ENCODE measurements around the gene RPS3.
"Not testable (repeated sequence)": the region's sequence is repeated elsewhere in the genome, so short reads cannot be mapped to it uniquely, and the experiment has no call there.

RPS3 gene

DNA sequence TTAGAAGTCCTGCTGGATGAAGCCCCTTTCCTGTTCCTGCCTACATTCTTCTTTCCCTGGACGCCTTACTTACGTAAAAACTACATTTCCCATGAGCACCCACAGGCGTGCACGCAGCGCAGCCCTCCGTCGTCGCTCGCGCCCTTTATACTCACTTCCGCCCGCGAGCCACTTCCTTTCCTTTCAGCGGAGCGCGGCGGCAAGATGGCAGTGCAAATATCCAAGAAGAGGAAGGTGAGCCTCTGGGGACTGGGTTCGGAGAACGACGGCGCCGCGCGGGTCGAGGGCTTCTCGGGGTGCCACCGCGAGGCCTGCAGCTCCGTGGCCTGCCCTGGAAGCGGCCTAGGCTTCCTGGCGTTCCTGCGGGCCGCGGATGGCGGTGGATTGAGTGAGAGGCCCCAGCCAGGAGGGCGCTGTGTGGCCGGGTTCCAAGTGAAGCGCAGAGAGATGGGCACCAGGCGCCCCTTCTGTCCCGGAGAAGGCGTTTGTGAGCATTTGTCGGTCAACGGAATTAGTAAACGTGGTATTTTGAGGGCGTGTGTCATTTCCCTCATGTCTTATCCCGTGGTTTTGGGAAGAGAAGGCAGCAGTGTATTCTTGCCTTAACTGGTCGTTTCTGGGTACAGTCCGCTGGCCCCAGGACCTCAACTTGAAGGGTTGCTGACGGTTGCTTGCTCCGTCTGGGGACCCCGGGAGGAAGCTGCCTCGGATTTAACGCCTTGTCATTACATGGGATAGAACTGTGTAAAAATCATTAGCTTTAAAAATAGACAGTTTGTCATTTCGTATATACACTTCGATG lies at the start of gene RPS3:
RPS3 (plus strand) TSS at position 175 of the 802 bp plus-strand sequence; CDS start at position 205, 30 bp downstream.
- DNase-seq, result peak; percentile 99

DNA sequence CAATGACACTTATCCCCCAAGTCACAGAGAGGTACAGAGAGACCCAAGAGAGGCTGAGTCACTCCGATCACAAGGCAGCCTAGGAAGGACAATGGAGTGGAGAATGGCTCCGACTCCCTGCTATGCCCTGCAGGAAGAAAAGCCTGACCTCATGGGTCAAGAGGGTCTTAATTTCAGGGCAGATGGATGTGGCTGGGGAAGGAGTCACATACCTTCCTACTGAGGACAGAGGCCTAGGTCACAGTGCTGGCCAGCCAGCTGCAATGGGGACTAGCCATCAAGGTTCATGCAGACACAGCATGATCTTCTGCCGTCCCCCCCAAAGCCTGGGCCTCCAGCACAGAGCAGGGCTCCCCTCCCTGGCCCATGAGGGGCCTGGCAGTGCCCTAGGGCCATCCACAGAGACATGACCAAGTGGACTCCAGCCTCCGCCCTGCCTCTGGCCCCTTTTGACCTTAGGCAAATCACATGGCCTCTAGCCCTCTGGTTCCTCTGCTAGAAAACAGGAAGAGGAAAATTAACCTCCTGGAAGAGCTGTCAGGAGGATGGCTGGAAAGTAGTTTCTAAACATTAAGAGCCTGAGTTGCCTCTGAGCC lies 49.7 kb upstream of the RPS3 start:
- DNase-seq, result peak; percentile 87

- DNase-seq, result no peak
Measured at GRCh38 chr11:75350122-75350742, 49.1 kb upstream of the RPS3 start.

- peak; percentile 84 for DNase-seq
Measured at GRCh38 chr11:75350743-75351540, 48.4 kb upstream of the RPS3 start.

DNA sequence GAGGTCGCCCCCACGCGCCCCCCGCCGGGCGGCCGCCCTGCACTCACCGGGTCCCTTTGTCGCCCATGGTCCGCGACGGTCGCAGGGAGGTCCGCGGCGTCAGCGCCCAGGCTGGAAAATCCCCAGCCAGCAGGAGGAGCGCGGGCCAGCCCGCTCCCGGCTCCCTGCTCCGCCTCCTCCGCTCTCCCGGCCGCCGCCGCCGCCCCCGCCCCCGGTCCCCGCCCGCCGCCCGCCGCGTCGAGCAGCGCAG lies 47.9 kb upstream of the RPS3 start, which contains the start of gene ARRB1:
ARRB1 (minus strand) TSS at position 121 of the 250 bp plus-strand sequence; CDS start at position 67, 54 bp downstream.
- DNase-seq, result no peak

- peak; percentile 95 for DNase-seq
Measured at GRCh38 chr11:75351791-75352587, 47.3 kb upstream of the RPS3 start.

- DNase-seq, result peak; percentile 71
Measured at GRCh38 chr11:75352588-75353206, 46.6 kb upstream of the RPS3 start.

- DNase-seq, result no peak
Measured at GRCh38 chr11:75355051-75355450, 44.3 kb upstream of the RPS3 start.

GRCh38 chr11:75356613-75357012 lies 42.7 kb upstream of the RPS3 start:
- DNase-seq, result no peak

GRCh38 chr11:75362285-75362684 lies 37.0 kb upstream of the RPS3 start:
- not testable (repeated sequence) for DNase-seq

- DNase-seq, result peak; percentile 99
Measured at GRCh38 chr11:75365711-75366181, 33.6 kb upstream of the RPS3 start.

DNA sequence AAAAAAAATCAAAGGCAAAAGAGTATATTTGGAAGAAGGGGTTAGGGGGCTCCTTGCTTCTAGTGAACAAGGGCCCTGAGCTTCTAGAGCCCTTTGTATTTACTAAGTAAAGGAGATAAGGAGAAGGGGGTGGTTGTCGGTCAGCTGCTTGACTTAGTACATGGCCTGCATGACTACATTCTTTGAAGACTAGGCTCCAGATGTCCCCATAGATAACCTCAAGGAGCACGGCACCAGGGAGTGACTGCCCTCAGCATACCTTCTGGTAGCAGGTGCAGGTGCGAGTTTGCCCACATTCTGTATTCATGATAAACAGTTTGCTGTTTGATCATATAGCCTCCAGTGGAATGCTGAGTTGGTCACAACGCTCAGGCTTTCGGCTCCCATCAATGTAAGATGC lies 32.5 kb upstream of the RPS3 start:
- DNase-seq, result not testable (repeated sequence)

DNA sequence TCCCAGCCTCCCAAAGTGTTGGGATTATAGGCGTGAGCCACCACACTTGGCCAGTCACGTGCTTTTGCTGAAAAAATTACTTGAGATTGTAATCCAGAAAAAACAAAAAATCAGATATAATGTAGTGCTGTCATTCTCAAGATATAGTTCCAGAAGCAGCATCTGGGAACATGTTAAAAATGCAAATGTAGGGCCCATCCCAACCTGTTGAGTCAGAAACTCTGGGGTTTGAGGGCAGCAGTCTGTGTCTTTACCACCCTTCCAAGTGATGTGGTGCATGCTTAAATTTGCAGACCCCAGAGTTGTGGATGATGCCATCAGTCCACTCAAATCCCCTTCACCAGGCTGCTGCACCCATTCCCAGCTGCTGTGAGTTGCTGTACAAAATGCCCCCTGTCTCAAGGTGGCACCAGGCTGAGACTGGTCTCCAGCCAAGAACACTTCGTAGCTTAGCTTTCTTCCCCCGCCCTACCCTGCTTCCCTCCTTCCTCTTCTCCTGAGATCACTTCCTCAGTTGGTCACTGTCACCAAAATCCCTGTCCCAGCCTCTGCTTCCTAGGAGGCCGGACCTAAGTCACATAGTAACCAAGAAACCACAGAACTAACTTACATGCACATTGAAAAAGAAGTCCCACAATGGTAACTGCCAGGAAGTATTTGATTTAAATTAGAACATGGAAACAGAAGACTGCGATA lies 29.6 kb upstream of the RPS3 start:
- DNase-seq, result no peak

- peak; percentile 97 for DNase-seq
Measured at GRCh38 chr11:75371949-75372876, 27.1 kb upstream of the RPS3 start.

DNA sequence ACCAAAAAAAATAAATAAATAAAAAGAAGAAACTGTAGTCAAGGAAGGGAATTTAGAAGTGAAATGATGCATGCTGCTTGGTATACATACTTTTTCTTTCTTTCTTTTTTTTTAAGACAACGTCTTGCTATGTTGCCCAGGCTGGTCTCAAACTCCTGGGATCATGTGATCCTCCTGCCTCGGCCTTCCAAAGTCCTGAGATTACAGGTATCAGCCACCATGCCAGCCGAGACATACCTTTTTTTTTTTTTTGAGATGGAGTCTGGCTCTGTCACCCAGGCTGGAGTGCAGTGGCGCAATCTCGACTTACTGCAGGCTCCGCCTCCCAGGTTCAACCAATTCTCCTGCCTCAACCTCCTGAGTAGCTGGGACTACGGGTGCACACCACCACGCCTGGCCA lies 26.1 kb upstream of the RPS3 start:
- DNase-seq, result no peak

GRCh38 chr11:75374646-75375045 lies 24.7 kb upstream of the RPS3 start:
- no peak for DNase-seq

GRCh38 chr11:75375626-75376025 lies 23.7 kb upstream of the RPS3 start:
- DNase-seq, result no peak

DNA sequence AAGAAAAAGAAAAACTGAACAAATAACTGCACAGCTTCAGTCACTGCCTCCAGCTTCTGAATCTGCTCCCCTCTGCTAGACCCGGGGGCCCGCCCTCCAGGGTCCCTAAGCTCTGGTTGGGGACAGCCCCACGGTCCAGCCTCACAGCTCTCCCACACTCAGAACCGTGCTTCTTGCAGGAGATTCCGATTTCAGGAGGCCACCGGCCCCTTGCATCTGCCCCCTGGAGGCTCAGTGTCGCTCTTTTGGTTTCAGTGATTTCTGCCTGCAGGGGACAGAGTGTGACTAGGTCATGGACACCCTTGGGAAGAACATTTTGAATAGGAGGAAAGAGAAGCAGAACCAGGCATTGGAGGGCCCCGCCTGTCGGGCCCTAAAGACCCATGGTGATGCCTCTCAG lies 23.1 kb upstream of the RPS3 start:
- no peak for DNase-seq

GRCh38 chr11:75378776-75379175 lies 20.5 kb upstream of the RPS3 start:
- not testable (repeated sequence) for DNase-seq

DNA sequence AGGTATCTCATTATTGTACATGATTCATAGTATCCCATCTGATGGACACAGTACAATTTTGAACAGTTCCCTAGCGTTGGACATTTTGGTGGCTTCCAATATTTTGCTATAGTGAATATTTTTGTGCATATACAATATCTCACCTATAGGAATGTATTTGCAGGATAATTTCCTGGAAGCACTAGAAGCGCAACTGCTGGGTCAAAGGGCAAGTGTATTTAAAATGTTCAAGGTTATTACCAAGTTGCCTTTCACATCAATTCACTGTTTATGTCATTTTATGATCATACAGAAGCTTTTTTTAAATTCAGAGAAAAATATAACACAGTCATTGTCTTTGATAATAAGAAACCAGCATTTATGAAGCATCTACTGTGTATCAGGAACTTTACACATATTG lies 19.1 kb upstream of the RPS3 start:
- DNase-seq, result no peak

Data from DMS53 (cell line).